Testis (tissue), 3 donors: ENCODE results near the gene TTC3. TPM values are rescaled to one million over a fixed set of nuclear protein-coding genes. Genes with fewer than 3 reads are reported as not detected.
A peak's percentile ranks its signal among the peaks of the same experiment; 100 is the strongest.

Experiments used
- DNase-seq: peaks from one replicate; pipeline ENCODE4 v3.0.0-alpha.2; 2019
- H3K27ac ChIP-seq, 2 donors: fragments of 200-600 bp; sonication (generic); one replicate each; pipeline ENCODE4 v1.5.1; 2019
- H3K27me3 ChIP-seq: fragments of 200-600 bp; sonication (generic); one replicate; pipeline ENCODE4 v1.5.1; 2019
- H3K36me3 ChIP-seq: fragments of 200-600 bp; sonication (generic); one replicate; pipeline ENCODE4 v1.5.1; 2017; ENCODE audit warnings: low read depth; ENCODE audit errors: missing control alignments
- H3K4me1 ChIP-seq: fragments of 200-600 bp; sonication (generic); one replicate; pipeline ENCODE4 v1.5.1; 2019
- H3K4me3 ChIP-seq, 2 donors: fragments of 200-600 bp; sonication (generic); one replicate each; pipeline ENCODE4 v1.5.1; 2017 to 2019
- H3K9me3 ChIP-seq: fragments of 200-600 bp; sonication (generic); one replicate; pipeline ENCODE4 v1.5.1; 2017
- CTCF ChIP-seq, 3 experiments: fragments of 450-650 bp in 2 of 3; fragments of 200-600 bp in 1 of 3; sonication (generic) in 1 of 3; IDR thresholded peaks; one replicate each; pipeline ENCODE4 v1.5.1; 2016 to 2019; ENCODE audit warnings: antibody characterized with exemption in 3 of 3, mild to moderate bottlenecking in 2 of 3, moderate library complexity in 1 of 3
- POLR2A ChIP-seq: fragments of 450-650 bp; IDR thresholded peaks from one replicate; pipeline ENCODE4 v1.6.1; 2017; ENCODE audit warnings: antibody characterized with exemption, mild to moderate bottlenecking, moderate library complexity
- WGBS, 2 donors: methylation state at CpG; one replicate each; pipeline ENCODE4 v1.1.5; 2018; 5-methylcytosine and 5-hydroxymethylcytosine counted together
- intact Hi-C: fragments of 100-400 bp; cut with DNase I; formaldehyde crosslinking; loops from one replicate; pipeline ENCODE4 v1.15.1; 2023; ENCODE audit warnings: low total_unique reads
- polyA plus RNA-seq: library from polyadenylated mRNA; stranded (reverse); fragments of 350-450 nt; fragmentation: Illumina TruSeq; extraction: RNeasy Lipid Tissue Mini Kit (QIAGEN cat#74804); gene quantifications from one replicate; pipeline ENCODE4 v1.2.3, GENCODE V29; 2014; ENCODE audit warnings: low read depth, low replicate concordance; ENCODE audit not compliant: insufficient read depth
- total RNA-seq, 2 donors: library from RNA; depleted of rRNA; stranded (reverse); fragments of >200 nt; gene quantifications; one replicate each; pipeline ENCODE4 v1.2.3, GENCODE V29; 2016

TTC3 gene
- total and polyA plus RNA-seq, 3 donors from 2014 or later: 70.7 to 181 (median 154) TPM

GRCh38 chr21:37149411-37149810 lies 76.4 kb downstream of the TTC3 start:
- no peak overlapping the region for H3K27ac ChIP-seq

GRCh38 chr21:37153196-37153934 lies 80.3 kb downstream of the TTC3 start:
- Histone ChIP-seq H3K27me3 (no peaks in the 10 kb centered on the region), H3K4me1 (no peaks in the 10 kb centered on the region), H3K9me3 (no peaks in the 10 kb centered on the region), H3K27ac (no peak overlapping the region), H3K4me3 (no peak overlapping the region), H3K36me3 (no peaks in the 10 kb centered on the region)
- 73 to 75% methylated on average over 4 of the region's 4 CpGs for WGBS, 2 donors
- TF ChIP-seq CTCF (IDR thresholded peaks at IDR 0.05) (no peak), POLR2A (no peak)
- DNase-seq: no peak
- intact Hi-C loops: no loop called here

More at GRCh38 chr21:37149411-37149810, 76.4 kb downstream of the TTC3 start:
- no peak overlapping the region for H3K4me3 ChIP-seq
- intact Hi-C loops: no loop called here
- no peaks in the 10 kb centered on the region for H3K27me3 ChIP-seq
- TF ChIP-seq POLR2A (no peak), CTCF (IDR thresholded peaks at IDR 0.05) (no peak)
- DNase-seq: no peak
- H3K9me3 ChIP-seq: no peaks in the 10 kb centered on the region
- H3K4me1 ChIP-seq: no peaks in the 10 kb centered on the region
- no peaks in the 10 kb centered on the region for H3K36me3 ChIP-seq

- intact Hi-C loops: no loop called here
- Histone ChIP-seq H3K9me3 (no peaks in the 10 kb centered on the region), H3K4me3 (no peak overlapping the region), H3K36me3 (no peaks in the 10 kb centered on the region), H3K27ac (peak overlapping the region in 1 of 2 donors; percentile 28), H3K4me1 (no peaks in the 10 kb centered on the region), H3K27me3 (no peaks in the 10 kb centered on the region)
- WGBS, 2 donors: 56 to 68% methylated on average over 9 of the region's 9 CpGs
- DNase-seq: peak; percentile 44
- no peak for TF ChIP-seq CTCF (IDR thresholded peaks at IDR 0.05)
- TF ChIP-seq POLR2A: no peak
These were observed 80.9 kb downstream of the TTC3 start for GRCh38 chr21:37153935-37154350.

- no peak for DNase-seq
- TF ChIP-seq CTCF (IDR thresholded peaks at IDR 0.05): no peak
- TF ChIP-seq POLR2A: no peak
- intact Hi-C loops: no loop called here
- Histone ChIP-seq H3K36me3 (no peaks in the 10 kb centered on the region), H3K4me1 (no peaks in the 10 kb centered on the region), H3K27ac (no peak overlapping the region), H3K4me3 (no peak overlapping the region), H3K27me3 (no peaks in the 10 kb centered on the region), H3K9me3 (no peaks in the 10 kb centered on the region)
- 66 to 72% methylated on average over 3 of the region's 3 CpGs for WGBS, 2 donors
These were observed 82.1 kb downstream of the TTC3 start for GRCh38 chr21:37155186-37155585.

- intact Hi-C loops: no loop called here
- Histone ChIP-seq H3K36me3 (no peaks in the 10 kb centered on the region), H3K27me3 (no peaks in the 10 kb centered on the region), H3K9me3 (no peaks in the 10 kb centered on the region), H3K4me3 (no peak overlapping the region), H3K4me1 (no peaks in the 10 kb centered on the region), H3K27ac (no peak overlapping the region)
- no peak for DNase-seq
- TF ChIP-seq CTCF (IDR thresholded peaks at IDR 0.05): no peak
- no peak for TF ChIP-seq POLR2A
- WGBS, 2 donors: 76 to 79% methylated on average over 3 of the region's 3 CpGs
These were observed 84.9 kb downstream of the TTC3 start for GRCh38 chr21:37157938-37158337.
